NCI-H2227 (cell line): ENCODE data around the gene TNFRSF21.
"Not testable (repeated sequence)": the region's sequence is repeated elsewhere in the genome, so short reads cannot be mapped to it uniquely, and the experiment has no call there.

Source experiments
- DNase-seq: peaks from one replicate; lab custom pipeline; 2025; ENCODE audit not compliant: unreplicated experiment; lab: John Stamatoyannopoulos, UW

Gene TNFRSF21

DNA sequence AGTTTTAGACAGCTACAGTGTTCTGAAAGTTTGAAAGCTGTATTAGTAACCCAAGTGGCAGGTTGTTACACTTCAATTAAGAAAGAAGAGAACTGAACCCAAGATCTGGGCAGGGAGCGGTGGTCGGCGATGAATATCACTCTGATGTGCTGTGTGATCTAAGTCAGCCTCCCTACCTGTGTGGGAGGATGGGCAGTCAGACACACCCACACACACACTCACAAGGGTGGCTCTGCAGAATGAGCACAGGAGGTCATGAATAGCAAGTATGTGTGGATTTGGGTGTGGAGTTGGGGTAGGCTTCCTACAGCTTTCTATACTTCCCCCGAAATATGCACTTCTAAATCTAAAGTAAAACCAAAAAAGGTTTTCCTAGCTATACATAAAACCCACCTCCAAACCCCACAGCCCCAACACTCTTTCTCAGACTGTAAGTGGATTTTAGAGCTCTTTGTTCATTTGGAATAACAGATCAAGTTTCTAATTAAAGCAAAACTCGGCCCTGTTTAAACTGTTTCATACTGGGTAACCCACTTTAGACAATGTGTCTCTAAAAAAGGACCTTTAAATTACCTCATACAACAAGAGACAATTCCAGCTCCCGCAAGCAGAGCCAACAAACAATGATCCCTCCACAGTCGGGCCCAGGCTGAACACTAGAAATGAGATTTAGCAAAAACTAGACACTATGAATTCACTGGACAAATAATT lies 19.4 kb downstream of the TNFRSF21 start:
- DNase-seq = no peak

DNA sequence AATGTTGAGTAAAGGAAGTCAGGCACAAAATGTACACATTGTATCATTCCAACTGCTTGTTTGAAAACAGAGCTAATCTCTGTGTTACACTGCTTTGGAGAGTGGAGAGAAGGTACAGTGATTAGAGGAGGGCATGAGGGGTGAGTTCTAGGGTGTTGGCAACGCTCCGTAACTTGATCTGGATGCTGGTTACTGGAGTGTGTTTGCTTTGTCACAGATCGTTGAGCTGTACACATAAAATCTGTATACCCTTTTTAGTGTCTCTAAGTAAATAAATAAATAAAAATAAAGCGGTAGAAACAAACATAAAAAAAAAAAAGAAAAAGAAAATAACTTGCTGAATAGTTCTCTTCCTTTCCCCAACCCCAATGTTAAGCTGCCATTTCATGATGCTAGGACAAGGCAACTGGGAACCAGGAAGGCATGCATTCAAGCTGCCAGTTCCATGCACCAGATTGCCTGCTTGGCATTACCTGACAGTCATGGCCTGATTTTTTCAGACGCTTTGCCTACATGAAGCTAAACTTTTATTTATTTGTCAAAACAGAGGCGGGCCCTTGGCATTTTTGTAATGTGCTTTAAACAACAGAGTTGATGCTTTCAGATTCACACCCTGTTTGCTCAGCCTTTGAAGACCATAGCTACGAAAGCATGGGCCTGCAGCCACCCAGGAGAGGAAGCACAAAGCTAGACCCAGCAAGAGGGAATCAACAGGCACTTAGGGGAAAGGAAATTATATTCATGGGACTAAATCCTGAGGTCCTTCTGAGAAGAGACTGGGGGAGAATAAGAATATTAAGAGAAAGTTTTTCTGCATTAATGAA lies 21.2 kb downstream of the TNFRSF21 start:
- no peak for DNase-seq

DNA sequence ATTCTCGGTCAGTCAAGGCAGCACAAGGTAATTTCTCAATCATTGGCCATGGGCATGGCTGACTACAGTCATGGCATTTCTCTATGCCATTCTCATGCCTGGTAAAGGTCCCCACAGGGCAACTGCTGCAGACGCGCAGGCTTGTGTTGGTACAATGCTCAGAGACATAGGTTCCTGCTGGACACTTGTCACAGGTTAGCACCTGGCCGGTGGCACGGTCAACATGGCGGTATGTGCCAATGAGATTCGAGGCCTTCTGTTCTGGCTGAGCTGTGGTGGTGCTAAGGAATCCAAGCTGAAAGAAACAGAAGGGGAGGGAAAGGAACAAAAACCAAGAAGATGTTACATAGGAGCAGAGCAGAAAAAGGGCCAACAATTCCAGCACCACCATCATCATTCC lies 23.4 kb downstream of the TNFRSF21 start:
- DNase-seq = no peak

DNA sequence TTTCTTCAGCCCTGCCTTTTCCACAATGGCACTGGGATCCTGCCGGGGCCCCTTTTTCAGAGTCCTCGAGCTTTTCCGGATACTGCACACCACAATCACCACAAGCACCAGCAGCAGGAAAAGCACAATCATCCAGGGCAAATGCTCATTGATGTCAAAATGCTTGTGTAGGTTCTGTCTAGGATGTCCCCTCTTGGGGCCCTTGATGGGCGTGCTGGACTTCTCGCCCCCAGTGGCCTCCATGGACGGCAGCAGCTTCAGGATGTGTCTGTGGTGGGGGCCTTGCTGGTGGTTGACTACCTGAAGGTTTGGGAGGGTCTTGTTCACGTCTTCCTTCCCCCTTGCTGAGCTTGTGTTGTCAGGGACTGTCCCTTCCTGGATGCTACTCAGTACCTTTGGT lies 25.7 kb downstream of the TNFRSF21 start:
- no peak for DNase-seq

DNA sequence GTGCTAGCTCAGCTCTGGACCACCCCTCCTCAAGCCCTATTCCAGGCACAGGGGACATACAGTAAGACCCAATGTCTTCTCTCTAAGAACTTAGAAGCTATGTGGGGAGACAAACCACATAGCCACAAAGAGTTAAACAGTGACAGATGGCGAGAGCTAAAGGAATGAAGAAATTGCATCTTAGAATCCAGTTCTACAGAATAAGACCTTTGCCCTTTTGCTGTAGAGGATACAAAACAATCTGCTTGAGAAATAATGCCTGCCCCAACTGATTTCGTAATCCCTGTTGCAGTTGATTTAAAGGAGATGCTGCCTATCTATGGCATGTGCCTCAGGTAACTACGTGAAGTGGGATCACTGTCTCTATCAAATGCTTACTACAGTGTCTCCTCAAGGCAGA lies 31.2 kb downstream of the TNFRSF21 start:
- DNase-seq = peak; percentile 4

DNA sequence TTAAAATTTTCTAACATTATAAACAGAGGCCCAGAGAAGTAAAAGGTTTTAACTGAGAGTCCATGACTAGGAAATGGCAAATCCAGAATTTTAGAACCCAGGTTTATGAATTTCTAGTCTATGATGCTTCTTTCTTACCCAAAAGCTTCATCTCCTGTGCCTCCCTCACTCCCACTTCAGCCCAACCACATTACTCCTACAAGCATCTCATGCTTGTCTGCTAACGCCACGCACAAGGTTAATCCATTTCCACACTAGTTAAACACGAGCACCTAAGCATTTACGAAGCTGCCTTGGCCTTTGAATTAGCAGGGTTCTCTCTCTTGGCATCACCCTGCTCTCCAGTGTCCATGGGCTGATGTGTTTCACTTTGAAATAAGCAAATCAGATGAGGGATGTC lies 32.0 kb downstream of the TNFRSF21 start:
- DNase-seq = no peak

DNA sequence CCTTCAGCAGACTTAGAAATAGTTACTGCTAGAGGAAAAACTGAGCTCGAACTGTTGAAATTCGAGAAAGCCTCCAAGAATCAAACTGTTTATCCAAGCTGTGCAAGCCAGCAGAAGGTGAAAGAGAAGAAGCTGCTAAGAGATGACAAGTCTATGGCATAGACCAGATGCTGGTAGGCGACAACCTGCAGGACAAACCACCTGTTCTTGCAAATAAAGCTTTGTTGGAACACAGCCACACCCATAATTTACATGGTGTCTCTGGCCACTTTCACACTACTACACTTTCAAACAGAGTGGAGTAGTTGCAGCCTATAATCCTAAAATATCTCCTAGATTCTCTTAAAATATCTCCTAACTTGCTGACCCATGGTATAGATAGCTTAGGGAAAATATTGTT lies 33.3 kb downstream of the TNFRSF21 start:
- DNase-seq = no peak

DNA sequence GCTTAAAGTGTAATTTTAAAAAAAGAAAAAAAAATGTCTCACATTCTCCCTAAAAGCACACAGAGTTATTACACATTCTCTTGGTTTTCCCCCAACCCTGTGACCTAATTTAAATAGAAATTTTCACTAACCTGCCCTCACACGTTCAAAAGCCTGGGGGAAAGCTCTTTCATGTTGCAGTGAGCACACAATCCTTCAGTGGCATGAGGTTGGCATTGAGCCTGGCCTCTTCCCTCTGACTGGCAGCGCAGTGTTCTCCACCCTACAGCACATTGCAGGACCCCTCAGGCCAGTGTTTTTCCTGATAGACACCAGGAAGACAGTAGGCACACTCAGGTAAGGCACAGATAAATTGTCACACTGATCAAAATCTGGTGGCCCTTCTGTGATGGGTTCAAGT lies 34.1 kb downstream of the TNFRSF21 start:
- DNase-seq = no peak

DNA sequence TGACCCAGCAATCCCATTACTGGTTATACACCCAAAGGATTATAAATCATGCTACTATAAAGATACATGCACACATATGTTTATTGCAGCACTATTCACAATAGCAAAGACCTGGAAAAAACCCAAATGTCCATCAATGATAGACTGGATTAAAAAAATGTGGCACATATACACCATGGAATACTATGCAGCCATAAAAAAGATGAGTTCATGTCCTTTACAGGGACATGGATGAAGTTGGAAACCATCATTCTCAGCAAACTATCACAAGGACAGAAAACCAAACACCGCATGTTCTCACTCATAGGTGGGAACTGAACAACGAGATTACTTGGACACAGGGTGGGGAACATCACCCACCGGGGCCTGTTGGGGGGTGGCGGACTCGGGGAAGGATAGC lies 34.6 kb downstream of the TNFRSF21 start:
- not testable (repeated sequence) for DNase-seq

DNA sequence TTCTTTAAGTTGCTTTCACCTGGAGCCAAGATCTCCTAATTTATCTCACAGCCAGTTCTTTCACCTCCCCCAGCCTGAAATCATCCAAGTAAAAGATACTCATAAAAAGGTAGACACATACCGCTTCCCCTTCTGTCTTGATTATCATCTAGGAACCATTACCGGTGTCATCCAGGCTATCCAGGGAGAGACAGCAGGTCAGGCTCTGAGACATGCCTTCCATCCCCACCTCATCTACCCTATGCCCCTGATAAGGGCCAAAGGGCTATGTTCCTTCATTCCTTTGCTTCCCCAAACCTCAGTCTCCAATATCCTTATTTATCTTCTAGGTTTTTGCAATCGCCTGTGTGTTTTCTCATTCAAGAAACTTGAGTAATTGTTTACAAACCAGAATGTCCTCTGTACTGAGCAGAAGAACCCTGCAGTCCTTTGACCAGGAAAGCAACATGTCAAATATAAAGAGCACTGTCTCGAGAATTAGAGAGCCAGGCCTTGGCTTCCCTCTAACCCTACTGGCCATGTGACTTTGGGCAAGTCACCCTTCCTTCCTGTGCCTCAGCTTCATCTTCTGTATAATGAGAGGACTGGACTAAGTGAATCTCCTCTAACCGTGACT lies 41.0 kb downstream of the TNFRSF21 start:
- DNase-seq = no peak

DNA sequence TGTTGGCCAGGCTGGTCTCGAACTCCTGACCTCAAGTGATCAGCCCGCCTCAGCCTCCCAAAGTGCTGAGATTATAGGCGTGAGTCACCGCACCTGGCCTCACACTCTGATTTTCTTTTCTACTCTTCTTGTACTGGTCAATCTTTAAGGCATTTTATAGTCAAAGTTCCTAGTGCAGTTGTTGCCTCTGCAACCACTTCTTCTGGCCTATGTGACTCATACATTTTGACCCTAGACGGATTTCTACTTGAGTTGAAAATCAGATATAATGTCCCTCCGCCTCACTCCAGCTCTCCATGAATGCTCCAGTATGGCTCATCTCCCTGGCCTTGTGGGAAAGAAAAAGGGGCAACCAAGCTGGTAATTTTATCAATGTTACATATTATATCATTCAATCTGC lies 42.4 kb downstream of the TNFRSF21 start:
- DNase-seq = no peak

DNA sequence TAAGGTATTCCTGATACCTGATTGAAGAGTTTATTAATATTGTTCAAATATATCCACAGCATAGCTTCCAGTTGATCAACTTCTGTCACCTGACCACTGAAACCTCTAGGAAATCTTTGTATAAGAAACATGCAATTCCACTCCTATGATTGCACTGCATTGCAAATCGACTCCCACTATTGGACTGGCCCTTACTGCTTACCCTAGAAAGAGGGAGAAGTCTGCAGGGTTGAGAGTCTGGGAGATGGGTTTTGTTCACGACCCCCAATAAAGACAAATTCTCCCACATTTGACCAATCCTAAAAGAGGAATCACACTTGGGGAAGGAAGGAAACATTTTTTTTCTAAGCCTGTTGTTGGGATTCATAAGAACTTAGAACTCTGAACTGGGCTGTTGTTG lies 43.7 kb downstream of the TNFRSF21 start:
- DNase-seq = no peak

DNA sequence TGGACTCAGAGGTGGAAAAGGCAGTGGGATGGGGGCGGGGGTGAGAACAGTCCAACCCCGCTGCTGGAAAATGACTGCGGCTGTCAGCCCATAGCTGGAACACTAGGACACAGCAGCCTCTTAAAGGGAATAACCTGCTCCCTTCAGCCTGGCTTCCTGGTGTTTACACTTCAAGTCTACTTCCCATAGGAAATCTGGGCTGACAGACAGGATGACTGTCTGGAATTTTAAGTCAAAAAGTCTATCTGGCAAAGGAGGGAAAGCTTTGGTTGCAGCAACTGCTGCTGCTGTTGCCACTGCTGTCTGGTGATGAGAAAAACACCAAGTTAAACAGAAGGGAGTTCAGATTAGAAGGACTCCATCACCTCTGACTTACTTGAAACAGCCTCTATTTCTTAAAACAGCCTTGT lies 44.9 kb downstream of the TNFRSF21 start:
- DNase-seq = no peak

DNA sequence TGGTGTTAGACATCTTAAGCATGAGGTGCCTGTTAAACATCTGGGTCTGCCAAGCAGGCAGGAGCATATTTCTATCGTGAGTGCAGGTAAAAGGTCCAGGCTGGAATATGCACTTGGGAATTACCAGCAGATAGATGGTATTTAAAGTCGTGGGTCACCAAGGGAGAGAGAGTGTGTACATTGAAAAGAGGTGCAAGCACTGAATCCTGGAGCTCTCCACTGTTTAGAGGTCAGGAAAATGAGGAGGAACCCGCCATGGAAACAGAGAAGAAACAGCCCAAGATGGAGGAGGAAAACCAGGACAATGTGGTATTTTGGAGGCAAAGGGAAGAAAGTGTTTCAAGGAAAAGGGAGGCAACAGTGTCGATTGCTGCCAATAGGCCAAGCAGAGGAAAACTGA lies 46.4 kb downstream of the TNFRSF21 start:
- no peak for DNase-seq

DNA sequence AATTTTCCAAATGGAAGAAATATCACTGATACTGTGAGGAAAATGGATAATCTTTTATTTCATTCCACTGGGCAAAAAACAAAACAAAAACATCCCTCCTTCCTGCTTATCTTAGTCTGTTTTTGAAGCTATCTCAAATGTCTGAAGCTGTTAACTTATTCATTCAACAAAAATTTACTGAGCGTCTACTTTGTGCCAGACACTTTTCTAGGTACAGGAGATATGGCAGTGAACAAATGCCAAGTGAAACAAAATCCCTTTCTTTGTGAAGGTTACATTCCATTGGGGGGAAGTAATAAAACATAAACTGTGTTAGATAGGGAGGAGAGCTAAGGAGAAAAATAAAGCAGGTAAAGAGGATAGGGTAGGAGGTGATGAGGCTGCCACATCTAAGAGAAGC lies 47.5 kb downstream of the TNFRSF21 start:
- no peak for DNase-seq

DNA sequence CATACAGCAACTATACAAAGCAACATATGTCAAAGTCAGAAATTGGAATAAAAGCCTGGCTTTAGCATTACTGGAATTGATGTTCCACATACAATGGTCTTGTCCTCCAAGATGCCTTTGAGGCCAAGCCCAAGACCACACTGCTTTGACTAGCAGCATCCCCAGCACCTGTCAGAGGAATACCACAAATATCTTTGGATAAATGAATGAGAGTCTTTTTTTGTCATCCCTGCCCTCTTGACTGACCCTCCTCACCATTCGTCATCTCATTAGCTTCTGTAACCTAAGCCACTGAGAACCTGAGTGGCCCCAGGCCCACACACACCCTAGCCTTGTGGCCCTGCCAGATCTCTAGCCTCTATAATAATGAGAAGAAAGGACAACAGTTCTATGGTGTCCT lies 48.5 kb downstream of the TNFRSF21 start:
- DNase-seq = no peak

DNA sequence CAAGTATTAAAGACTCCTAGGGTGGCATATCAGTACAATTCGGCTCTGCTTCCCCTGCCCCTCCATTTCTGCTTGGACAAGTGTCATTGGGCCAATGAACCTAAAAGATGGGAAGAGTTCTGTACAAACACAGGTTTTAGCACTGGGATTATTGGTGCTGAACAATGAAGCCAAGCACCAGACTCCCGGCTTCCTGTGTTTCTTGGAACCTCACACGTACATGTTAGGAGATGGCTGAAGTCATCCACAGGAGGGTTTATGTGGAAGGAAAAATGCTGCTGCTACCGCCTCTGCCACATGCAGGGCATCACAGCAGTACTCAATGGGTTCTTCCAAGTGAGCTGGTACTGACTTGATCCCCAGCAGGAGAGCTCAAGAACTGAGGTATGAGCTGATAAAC lies 49.7 kb downstream of the TNFRSF21 start:
- no peak for DNase-seq

DNA sequence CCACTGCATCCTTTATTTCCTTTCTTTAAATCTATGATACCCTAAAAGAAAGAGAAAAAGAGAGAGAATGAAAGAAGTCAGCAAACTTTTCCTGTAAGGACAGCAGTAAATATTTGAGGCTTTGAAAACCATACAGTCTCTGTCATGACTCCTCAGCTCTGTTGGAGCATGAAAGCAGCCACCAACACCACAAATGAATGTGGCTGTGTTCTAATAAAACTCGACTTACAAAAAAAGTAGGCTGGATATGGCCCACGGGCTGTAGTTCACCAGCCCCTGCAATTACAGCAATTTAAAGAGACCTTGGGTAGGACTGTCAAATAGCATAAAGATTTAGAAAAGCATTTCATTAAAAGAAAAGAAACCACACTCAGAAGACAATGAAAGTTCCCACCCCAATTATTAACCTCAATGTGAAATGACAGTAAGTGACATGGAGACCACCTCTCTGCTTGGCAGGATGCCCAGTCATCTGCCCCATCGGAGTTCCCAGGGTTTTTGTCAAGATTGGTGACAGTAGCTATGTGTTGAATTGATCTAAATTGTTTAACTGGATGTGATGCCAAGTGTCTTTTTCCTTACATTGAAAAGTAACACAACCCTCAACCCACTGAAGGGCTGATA lies 50.9 kb downstream of the TNFRSF21 start:
- DNase-seq = peak; percentile 76

DNA sequence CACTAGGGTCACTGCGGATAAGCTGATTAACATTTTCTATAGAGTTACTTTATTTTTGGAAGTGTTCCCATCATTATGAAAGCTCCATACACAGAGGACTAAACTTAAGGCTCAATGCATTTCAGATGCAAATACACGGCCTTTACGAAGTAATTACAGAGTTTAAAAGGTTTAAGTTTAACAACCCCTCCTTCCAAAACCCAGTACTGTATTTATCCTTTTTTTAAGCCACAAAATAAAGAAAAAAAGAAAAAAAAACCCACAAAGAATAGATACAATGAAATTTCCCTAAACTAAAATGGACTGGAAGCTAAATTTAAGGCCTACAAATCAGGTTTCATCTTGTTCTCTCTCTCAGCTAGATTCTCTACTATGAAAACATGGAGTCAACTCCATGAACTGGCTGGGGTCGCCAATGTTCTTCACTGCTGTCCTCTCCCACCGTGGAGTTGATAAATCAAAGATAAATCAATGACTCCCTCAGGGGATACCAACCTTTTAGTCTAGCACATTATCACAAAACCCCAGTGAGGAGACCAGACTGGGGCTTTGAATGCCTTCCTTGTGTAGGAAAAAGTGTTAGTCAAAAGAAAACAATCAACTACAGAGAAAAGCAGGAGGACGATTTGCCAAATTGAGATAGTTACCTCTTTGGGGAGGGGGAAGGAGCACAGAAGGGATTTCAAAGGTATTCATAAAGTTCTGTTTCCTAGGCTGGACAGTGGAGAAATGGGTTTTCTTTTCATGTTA lies 52.5 kb downstream of the TNFRSF21 start:
- no peak for DNase-seq

DNA sequence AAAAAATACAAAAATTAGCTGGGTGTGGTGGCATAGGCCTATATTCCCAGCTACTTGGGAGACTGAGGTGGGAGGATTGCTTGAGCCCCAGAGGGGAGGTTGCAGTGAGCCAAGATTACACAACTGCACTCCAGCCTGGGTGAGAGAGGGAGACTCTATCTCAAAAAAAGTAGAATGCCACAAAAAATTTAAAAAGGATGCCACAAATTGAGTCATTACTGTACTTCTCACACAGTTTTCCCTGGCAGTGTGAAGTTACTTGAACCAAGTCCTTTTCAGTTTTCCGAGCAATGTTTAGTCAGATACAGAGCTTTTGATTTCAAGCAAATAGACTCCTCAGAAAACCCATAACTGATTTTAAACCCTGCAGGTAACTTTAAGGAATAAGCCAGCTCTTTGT lies 53.3 kb downstream of the TNFRSF21 start:
- no peak for DNase-seq

DNA sequence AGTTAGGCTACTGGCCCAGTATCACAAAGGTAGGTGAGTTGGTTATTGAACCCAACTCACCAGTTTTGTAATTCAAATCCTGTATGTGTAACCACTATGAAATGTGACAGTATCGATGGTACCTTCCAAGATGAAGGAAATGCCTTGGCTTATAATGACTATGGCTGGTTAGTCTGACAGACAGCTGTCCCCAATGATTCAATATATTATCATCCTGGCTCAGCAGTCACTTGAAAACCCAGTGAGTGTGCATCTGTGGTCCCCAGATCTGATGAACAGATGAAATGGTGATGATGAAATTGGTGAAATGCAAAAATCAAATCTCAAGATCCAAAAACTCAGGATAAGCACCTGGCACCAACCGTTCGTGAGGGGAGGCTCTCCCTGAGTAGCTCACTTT lies 54.8 kb downstream of the TNFRSF21 start:
- no peak for DNase-seq
